ENCODE data around the gene OR10H1.

DNA sequence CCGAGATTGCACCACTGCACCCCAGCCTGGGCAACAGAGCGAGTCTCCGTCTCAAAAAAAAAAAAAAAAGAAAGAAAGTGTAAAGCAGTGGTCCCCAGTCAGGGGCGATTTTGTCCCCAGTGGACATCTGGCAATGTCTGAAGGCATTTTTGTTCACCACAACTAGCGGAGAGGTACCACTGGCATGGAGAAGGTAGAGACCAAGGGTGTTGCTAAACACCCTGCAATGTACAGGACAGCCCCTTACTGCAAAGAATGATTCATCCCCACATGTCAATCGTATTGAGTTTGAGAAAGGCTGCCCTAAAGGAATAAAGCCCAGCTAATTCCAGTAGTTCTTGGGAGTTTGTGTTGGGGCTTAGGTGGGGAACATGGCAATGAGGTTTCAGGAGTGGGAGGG lies 43.7 kb upstream of the OR10H1 start:
- TF ChIP-seq FOXM1 (IDR thresholded peaks at IDR 0.05; ENCODE audit: borderline replicate concordance) (no peak), L3MBTL2 (conservative IDR thresholded peaks at IDR 0.05) (no peak), SUZ12 (IDR thresholded peaks at IDR 0.05) (no peak), FOXA1 (IDR thresholded peaks at IDR 0.05) (no peak), FOXK2 (IDR thresholded peaks at IDR 0.05) (no peak), ZNF384 (IDR thresholded peaks at IDR 0.05) (no peak), SP1 (IDR thresholded peaks at IDR 0.05) (no peak), HDGF (IDR thresholded peaks at IDR 0.05; ENCODE audit: borderline replicate concordance) (no peak), ELF4 (IDR thresholded peaks at IDR 0.05) (no peak), BHLHE40 (IDR thresholded peaks at IDR 0.05; ENCODE audit: borderline replicate concordance) (no peak), TARDBP (IDR thresholded peaks at IDR 0.05) (no peak), NFRKB (IDR thresholded peaks at IDR 0.05) (no peak), ARNT (IDR thresholded peaks at IDR 0.05) (no peak)
- TF ChIP-seq, protein P1, sequence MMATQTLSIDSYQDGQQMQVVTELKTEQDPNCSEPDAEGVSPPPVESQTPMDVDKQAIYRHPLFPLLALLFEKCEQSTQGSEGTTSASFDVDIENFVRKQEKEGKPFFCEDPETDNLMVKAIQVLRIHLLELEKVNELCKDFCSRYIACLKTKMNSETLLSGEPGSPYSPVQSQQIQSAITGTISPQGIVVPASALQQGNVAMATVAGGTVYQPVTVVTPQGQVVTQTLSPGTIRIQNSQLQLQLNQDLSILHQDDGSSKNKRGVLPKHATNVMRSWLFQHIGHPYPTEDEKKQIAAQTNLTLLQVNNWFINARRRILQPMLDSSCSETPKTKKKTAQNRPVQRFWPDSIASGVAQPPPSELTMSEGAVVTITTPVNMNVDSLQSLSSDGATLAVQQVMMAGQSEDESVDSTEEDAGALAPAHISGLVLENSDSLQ (IDR thresholded peaks at IDR 0.05), result no peak

All from HEK293T (cell line).